Prostate gland (tissue), 2 donors: ENCODE measurements around the gene TRPV4. TPM values are rescaled to one million over a fixed set of nuclear protein-coding genes. Genes with fewer than 3 reads are reported as not detected.

Experiments
- DNase-seq: peaks from one replicate; pipeline ENCODE4 v3.0.0-alpha.2; 2019; ENCODE audit warnings: low spot score
- H3K27ac ChIP-seq, 2 donors: fragments of 200-600 bp; sonication (generic); 2 replicates each; pipeline ENCODE4 v1.5.1; 2017 to 2019
- H3K27me3 ChIP-seq: fragments of 200-600 bp; sonication (generic); replicated peaks from 2 replicates; pipeline ENCODE4 v1.5.1; 2019; ENCODE audit not compliant: insufficient read depth
- H3K36me3 ChIP-seq, 2 donors: fragments of 200-600 bp; sonication (generic); 1 replicate in 1 of 2; 2 replicates in 1 of 2; pipeline versions ENCODE4 v1.5.1 to v1.8.1; 2017 to 2019
- H3K4me1 ChIP-seq: fragments of 200-600 bp; sonication (generic); replicated peaks from 2 replicates; pipeline ENCODE4 v1.5.1; 2019
- H3K4me3 ChIP-seq, 2 donors: fragments of 200-600 bp; sonication (generic); 2 replicates each; pipeline ENCODE4 v1.5.1; 2017 to 2019
- H3K9me3 ChIP-seq: fragments of 200-600 bp; sonication (generic); 2 replicates; pipeline ENCODE4 v1.5.1; 2017
- POLR2A ChIP-seq: fragments of 450-650 bp; IDR thresholded peaks from one replicate; pipeline ENCODE4 v1.6.1; 2016; ENCODE audit warnings: antibody characterized with exemption, mild to moderate bottlenecking
- POLR2AphosphoS5 ChIP-seq: sonication (generic); formaldehyde crosslinking; IDR thresholded peaks from one replicate; pipeline ENCODE4 v1.6.1; 2017; ENCODE audit warnings: antibody characterized with exemption
- WGBS: methylation state at CpG from one replicate; pipeline ENCODE4 v1.1.5; 2018; 5-methylcytosine and 5-hydroxymethylcytosine counted together
- intact Hi-C: fragments of 100-400 bp; cut with DNase I; formaldehyde crosslinking; loops from one replicate; pipeline ENCODE4 v1.14.2; 2022
- total RNA-seq, 2 donors: library from RNA; depleted of rRNA; stranded (reverse); fragments of >200 nt; gene quantifications; one replicate each; pipeline ENCODE4 v1.1.0, GENCODE V29; 2016
- TF ChIP-seq, protein P1 (sequence below), 4 experiments: fragments of 200-600 bp in 2 of 4; fragments of 450-650 bp in 2 of 4; sonication (generic) in 2 of 4; IDR thresholded peaks; 1 replicate in 3 of 4; 2 replicates in 1 of 4; pipeline ENCODE4 v1.5.1; 2016 to 2019; ENCODE audit warnings: antibody characterized with exemption in 4 of 4, mild to moderate bottlenecking in 2 of 4, moderate library complexity in 2 of 4

TRPV4 gene
- total RNA-seq, 2 donors from 2014 or later: 4.6 to 8.0 TPM

DNA sequence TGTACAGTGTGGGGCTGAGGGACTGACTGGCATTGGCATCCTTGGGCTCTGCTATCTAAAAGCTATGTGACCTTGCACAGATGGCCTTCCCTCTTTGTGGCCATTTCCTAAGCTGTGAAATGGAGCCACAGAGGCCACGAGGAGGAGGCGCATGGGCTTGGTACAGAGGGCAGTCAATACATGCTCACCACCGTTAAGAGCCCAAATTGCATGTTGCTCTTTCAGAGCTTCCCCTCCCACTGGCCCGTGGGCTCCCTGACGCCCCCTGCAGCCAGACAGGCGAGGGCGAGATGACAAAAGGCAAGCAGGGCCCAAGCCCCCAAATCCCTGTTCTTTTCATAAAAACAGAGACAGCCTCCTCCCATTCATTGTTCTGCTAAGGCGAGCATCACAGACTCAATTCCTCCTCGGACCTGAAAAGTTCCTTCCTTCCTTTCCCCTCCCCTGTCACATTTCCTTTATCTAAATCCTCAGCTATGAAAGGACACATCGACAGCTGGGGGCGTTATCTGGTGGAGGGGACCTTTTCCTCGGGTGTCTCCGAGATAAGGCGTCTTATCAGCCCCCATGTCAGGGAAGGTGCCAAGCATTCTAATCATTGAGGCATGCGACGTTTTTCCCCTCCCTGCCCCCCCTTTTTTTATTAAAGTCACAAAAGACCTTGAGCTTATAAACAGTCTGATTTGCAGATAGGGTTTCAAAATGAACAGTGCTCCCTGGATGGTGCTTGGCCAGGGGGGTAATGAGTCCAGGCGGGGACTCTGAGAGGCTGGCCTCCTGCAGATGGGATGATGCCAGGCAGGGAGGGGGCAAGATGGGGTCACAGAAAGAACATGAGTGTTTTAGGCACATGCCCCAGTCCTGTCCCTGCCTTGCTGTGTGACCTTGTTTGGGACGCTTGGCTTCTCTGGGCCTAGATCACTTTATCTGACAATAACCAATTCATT is 93.2 kb downstream of the TRPV4 start:
- H3K36me3 ChIP-seq: no peaks in the 10 kb centered on the region
- DNase-seq: no peak
- WGBS: 49% methylated on average over 18 of the region's 18 CpGs

DNA sequence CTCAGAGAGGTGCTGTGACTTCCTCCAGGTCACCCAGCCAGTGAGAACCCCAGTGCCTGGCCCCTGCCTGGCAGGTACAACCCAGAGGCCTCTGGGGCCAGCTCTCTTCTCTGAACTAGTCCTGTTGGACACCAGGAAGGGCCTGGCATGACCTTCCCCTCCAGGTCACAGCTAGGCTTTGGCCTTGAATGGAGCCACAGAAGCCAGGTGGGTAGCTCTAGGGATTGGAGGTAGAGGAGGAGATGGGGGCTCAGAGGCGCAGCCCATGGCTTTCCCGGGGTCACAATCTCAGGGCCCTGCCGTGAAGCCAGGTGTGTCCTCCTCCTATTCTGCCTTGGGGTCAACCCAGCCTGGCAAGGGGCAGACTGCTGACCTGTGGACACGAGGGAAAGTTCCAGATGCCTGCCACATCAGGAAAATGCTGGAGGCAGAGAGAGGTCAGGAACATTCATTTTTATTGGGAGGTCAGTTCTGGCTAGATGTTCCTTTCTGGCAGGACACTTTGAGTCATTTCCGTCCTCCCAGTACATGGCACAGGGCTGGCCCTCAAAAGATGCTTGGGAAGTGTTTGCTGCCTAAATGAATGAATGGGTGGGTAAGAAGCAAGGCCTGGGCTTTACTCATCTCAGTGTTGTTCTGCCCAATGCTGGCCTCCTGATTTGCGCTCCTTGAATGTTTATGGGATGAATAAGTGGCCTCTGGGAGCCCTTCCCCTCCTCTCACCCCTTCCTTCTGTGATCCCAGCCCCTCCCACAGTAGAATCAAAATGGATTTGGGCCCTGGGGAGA is 94.1 kb downstream of the TRPV4 start:
- Histone ChIP-seq H3K27me3 (no peaks in the 10 kb centered on the region), H3K9me3 (no peaks in the 10 kb centered on the region), H3K4me3 (no peak overlapping the region), H3K27ac (no peak overlapping the region), H3K36me3 (no peaks in the 10 kb centered on the region), H3K4me1 (no peaks in the 10 kb centered on the region)
- 81% methylated on average over 6 of the region's 6 CpGs for WGBS
- intact Hi-C loops: no loop called here
- no peak for DNase-seq
- TF ChIP-seq POLR2A (no peak), POLR2AphosphoS5 (no peak)
- TF ChIP-seq, protein P1, sequence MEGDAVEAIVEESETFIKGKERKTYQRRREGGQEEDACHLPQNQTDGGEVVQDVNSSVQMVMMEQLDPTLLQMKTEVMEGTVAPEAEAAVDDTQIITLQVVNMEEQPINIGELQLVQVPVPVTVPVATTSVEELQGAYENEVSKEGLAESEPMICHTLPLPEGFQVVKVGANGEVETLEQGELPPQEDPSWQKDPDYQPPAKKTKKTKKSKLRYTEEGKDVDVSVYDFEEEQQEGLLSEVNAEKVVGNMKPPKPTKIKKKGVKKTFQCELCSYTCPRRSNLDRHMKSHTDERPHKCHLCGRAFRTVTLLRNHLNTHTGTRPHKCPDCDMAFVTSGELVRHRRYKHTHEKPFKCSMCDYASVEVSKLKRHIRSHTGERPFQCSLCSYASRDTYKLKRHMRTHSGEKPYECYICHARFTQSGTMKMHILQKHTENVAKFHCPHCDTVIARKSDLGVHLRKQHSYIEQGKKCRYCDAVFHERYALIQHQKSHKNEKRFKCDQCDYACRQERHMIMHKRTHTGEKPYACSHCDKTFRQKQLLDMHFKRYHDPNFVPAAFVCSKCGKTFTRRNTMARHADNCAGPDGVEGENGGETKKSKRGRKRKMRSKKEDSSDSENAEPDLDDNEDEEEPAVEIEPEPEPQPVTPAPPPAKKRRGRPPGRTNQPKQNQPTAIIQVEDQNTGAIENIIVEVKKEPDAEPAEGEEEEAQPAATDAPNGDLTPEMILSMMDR (IDR thresholded peaks at IDR 0.05): no peak

More for the DNA sequence above, 93.2 kb downstream of the TRPV4 start:
- intact Hi-C loops: no loop called here
- TF ChIP-seq POLR2AphosphoS5: no peak
- H3K9me3 ChIP-seq: no peaks in the 10 kb centered on the region
- no peaks in the 10 kb centered on the region for H3K4me1 ChIP-seq
- no peaks in the 10 kb centered on the region for H3K27me3 ChIP-seq
- H3K27ac ChIP-seq: no peak overlapping the region
- H3K4me3 ChIP-seq: no peak overlapping the region

DNA sequence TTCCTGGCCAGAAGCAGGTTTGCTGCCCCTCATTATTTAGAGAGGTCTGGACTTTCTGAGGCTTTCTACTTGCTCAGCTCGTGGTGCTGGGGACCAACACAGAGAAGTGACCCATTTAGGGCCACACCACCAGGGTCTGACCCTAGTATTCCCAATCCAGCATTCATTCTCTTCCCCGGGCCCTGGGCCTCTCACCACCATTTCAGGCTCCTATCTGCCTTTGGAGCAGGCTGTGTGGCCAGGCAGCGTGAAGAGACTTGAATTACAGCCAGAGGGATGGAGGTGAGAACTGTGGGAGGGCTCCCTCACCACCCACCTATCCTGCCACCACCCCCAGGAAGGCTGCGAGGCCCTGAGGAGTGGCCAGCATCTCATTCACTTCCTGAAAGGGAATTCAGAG is 95.0 kb downstream of the TRPV4 start:
- H3K36me3 ChIP-seq: no peaks in the 10 kb centered on the region
- H3K27me3 ChIP-seq: no peaks in the 10 kb centered on the region
- no peaks in the 10 kb centered on the region for H3K4me1 ChIP-seq
- WGBS: 76% methylated on average over 4 of the region's 4 CpGs
- no peaks in the 10 kb centered on the region for H3K9me3 ChIP-seq
- H3K27ac ChIP-seq: no peak overlapping the region
- H3K4me3 ChIP-seq: no peak overlapping the region
- DNase-seq: no peak
- TF ChIP-seq POLR2A (no peak), POLR2AphosphoS5 (no peak)
- TF ChIP-seq, protein P1 (IDR thresholded peaks at IDR 0.05): no peak
- intact Hi-C loops: no loop called here

DNA sequence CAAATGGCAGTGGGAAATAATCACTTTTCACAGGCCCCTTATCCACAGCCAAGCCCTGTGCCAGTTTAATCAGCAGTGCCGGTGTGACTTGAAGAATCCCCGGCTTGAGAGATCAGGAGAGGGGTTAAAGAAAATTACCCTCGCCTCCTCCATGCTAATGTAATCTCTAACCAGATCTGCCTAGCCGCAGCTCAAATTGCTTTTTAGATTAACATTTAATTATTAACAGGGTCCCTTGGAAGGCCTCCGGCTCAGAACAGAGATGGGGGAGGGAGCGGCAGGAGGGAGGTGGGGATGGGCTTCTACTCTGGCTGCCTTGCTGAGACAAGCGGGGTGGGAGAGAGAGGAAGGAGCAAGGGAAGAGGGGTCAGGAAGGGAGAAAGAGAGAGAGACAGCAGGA is 95.6 kb downstream of the TRPV4 start:
- H3K36me3 ChIP-seq: no peaks in the 10 kb centered on the region
- no peak overlapping the region for H3K27ac ChIP-seq
- no peak overlapping the region for H3K4me3 ChIP-seq
- no peak for DNase-seq
- intact Hi-C loops: no loop called here
- no peaks in the 10 kb centered on the region for H3K27me3 ChIP-seq
- 58% methylated on average over 7 of the region's 7 CpGs for WGBS
- no peaks in the 10 kb centered on the region for H3K9me3 ChIP-seq
- TF ChIP-seq, protein P1 (IDR thresholded peaks at IDR 0.05): no peak
- no peak for TF ChIP-seq POLR2A
- no peak for TF ChIP-seq POLR2AphosphoS5
- H3K4me1 ChIP-seq: no peaks in the 10 kb centered on the region

DNA sequence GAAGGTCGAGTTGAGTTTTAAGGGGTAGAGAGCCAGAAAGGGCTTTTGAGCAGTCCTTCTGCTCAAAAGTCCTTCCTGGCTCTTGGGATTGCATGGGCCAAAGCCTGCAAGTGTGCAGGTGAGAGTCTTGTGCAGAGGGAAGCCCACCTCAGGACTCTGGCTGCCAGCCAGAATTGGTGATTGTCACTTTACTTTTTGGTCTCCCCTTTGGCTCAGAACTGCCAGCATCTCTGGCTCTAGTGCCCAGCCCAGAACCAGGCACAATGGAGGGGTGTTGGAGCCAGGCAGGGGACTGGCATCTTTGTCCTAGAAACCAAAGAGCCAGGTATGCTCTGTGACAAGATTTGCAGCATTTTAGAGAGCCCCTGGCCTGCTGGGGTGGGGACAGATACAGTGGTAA is 96.1 kb downstream of the TRPV4 start:
- no peak for DNase-seq
- H3K27me3 ChIP-seq: no peaks in the 10 kb centered on the region
- no peak overlapping the region for H3K4me3 ChIP-seq
- TF ChIP-seq, protein P1 (IDR thresholded peaks at IDR 0.05): no peak
- TF ChIP-seq POLR2A (no peak), POLR2AphosphoS5 (no peak)
- H3K4me1 ChIP-seq: no peaks in the 10 kb centered on the region
- no peaks in the 10 kb centered on the region for H3K9me3 ChIP-seq
- 25% methylated on average over 1 of the region's 1 CpG for WGBS
- intact Hi-C loops: no loop called here
- no peak overlapping the region for H3K27ac ChIP-seq
- H3K36me3 ChIP-seq: no peaks in the 10 kb centered on the region
